GM10248 (cell line): Measurements from ENCODE around the gene LUZP1.
A peak's percentile ranks its signal among the peaks of the same experiment; 100 is the strongest.
"Not testable (repeated sequence)": the region's sequence is repeated elsewhere in the genome, so short reads cannot be mapped to it uniquely, and the experiment has no call there.

Experiments
- CTCF ChIA-PET: fragments of 300-600 bp; sonication (Branson Sonifier 250); formaldehyde crosslinking; extraction: SDS; loops from one replicate; lab custom pipeline; 2021; ENCODE audit warnings: antibody characterized with exemption; lab: Yijun Ruan, JAX
- POLR2A ChIA-PET: fragments of 350-650 bp; sonication (Branson Sonifier 250); formaldehyde crosslinking; extraction: SDS; loops from one replicate; lab custom pipeline; 2020; ENCODE audit warnings: antibody characterized with exemption; lab: Yijun Ruan, JAX
- DNase-seq: peaks from one replicate; pipeline ENCODE4 v3.0.0; 2012; ENCODE audit errors: extremely low spot score
- TF ChIP-seq, protein P1 (sequence below): IDR thresholded peaks from 2 replicates; pipeline ENCODE4 v1.5.1; 2012; ENCODE audit warnings: mild to moderate bottlenecking, low read depth; ENCODE audit errors: extremely low read depth, missing control alignments, control extremely low read depth

LUZP1 gene

DNA sequence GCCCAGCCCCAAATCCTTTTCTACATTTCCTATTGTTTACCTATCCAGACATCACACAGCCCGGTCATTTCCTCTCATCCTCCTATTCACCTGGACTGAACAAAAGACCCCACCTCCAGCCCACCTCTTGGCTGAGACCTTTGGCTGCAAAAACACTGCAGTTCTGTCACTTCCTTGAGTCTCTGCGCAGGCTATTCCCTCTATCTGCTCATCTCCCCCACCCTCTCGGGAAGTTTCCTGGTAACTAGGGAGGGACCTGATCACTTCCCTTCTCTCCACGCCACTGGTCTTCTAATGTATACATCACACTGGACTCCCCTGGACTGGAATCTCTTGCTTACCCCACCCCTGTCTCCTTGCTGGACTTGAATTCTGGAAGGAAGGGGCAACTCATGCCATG, 43.3 kb upstream of the LUZP1 start:
- DNase-seq, result no peak
- TF ChIP-seq, protein P1, sequence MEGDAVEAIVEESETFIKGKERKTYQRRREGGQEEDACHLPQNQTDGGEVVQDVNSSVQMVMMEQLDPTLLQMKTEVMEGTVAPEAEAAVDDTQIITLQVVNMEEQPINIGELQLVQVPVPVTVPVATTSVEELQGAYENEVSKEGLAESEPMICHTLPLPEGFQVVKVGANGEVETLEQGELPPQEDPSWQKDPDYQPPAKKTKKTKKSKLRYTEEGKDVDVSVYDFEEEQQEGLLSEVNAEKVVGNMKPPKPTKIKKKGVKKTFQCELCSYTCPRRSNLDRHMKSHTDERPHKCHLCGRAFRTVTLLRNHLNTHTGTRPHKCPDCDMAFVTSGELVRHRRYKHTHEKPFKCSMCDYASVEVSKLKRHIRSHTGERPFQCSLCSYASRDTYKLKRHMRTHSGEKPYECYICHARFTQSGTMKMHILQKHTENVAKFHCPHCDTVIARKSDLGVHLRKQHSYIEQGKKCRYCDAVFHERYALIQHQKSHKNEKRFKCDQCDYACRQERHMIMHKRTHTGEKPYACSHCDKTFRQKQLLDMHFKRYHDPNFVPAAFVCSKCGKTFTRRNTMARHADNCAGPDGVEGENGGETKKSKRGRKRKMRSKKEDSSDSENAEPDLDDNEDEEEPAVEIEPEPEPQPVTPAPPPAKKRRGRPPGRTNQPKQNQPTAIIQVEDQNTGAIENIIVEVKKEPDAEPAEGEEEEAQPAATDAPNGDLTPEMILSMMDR, result no peak
- CTCF ChIA-PET, result no interaction called here
- POLR2A ChIA-PET, result no interaction called here

DNA sequence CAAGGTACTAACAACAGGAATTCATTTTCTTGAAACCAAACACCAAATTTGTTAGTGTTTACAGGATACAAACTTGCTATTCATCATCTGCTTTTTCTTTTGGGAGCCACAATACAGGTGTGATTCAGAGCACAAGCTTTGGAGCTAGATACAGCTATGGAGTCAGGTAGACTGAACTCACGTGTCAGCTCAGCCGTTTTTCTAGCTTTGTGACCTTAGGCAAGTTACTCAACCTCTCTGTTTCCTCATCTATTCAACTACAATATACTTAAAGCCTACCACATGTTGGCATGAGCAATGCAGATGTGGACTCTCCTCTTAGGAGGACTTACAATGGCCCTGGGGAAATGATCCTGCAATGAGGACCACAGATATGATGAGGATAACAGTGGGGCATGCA, 42.3 kb upstream of the LUZP1 start:
- TF ChIP-seq, protein P1, result no peak
- ChIA-PET CTCF (interaction anchor here (1.5 to 1.7 kb wide), 3 partner anchors 12 to 112 kb away, joined by 3 to 6 read pairs (median 5); no protein-coding TSS in a partner anchor), POLR2A (no interaction called here)
- no peak for DNase-seq

DNA sequence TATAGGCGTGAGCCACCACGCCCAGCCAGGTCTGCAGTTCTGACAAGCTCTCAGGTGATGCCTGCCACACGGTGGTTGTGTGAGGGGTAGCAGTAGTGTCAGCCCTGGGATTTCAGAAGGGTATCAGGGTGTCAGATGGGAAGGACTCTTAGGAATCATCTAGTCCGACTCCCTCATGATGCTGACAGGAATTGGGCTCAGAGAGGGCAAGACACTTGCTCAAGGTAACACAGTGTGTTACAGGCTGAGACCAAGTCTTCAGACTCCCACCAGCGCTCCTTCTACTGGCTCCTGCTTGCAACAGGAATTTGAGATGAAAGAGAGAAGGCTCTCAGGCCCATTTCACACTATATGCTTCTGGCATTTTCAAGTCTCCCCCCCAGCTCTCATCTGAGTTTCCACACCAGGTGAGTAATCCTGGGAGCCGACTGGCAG, 41.7 kb upstream of the LUZP1 start:
- TF ChIP-seq, protein P1, result peak; percentile 23
- ChIA-PET POLR2A (no interaction called here), CTCF (interaction anchor here (1.3 to 1.7 kb wide), 4 partner anchors 13 to 194 kb away, joined by 3 to 6 read pairs (median 4); no protein-coding TSS in a partner anchor)
- no peak for DNase-seq

- DNase-seq, result no peak
- TF ChIP-seq, protein P1, result no peak
- ChIA-PET CTCF (interaction anchor here (1.3 to 1.7 kb wide), 3 partner anchors 13 to 194 kb away, joined by 3 to 6 read pairs (median 3); no protein-coding TSS in a partner anchor), POLR2A (no interaction called here)
Observed at GRCh38 chr1:23209770-23210169, 41.1 kb upstream of the LUZP1 start.

DNA sequence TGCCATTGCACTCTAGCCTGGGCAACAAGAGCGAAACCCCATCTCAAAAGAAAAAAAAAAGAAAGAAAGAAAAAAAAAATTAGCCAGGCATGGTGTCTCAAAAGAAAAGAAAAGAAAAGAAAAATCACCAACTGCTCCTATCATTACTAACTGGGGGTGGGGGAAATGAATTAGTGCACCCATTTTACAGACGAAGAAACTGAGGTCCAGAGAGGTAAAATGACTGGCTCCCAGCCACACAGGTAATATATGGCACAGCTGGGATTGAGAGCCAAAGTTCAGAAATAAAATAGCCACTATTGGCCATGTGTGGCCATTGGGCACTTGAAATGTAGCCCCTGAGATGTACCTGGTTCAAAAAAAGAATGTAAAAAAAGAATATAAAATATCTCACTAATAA, 39.9 kb upstream of the LUZP1 start:
- CTCF ChIA-PET, result no interaction called here
- TF ChIP-seq, protein P1, result no peak
- POLR2A ChIA-PET, result no interaction called here
- no peak for DNase-seq

GRCh38 chr1:23207733-23208132, 39.1 kb upstream of the LUZP1 start:
- POLR2A ChIA-PET, CTCF ChIA-PET, DNase-seq: not testable (repeated sequence)

- no peak for DNase-seq
- ChIA-PET POLR2A (no interaction called here), CTCF (interaction anchor here (10.7 kb wide), 1 partner anchor 18 kb away, joined by 76 read pairs; no protein-coding TSS in a partner anchor)
- TF ChIP-seq, protein P1, result no peak
Observed at GRCh38 chr1:23202263-23202749, 33.6 kb upstream of the LUZP1 start.
